LNCAP (cell line): ENCODE results near the gene FDXACB1.

ENCODE experiments used
- CTCF ChIP-seq: fragments of 450-650 bp; IDR thresholded peaks from 2 replicates; pipeline ENCODE4 v1.5.1; 2017; ENCODE audit warnings: mild to moderate bottlenecking

FDXACB1 gene

GRCh38 chr11:111846063-111846462 lies 32.9 kb downstream of the FDXACB1 start:
- no peak for TF ChIP-seq CTCF

- TF ChIP-seq CTCF = no peak
These were observed 33.5 kb downstream of the FDXACB1 start for GRCh38 chr11:111845276-111846028.

DNA sequence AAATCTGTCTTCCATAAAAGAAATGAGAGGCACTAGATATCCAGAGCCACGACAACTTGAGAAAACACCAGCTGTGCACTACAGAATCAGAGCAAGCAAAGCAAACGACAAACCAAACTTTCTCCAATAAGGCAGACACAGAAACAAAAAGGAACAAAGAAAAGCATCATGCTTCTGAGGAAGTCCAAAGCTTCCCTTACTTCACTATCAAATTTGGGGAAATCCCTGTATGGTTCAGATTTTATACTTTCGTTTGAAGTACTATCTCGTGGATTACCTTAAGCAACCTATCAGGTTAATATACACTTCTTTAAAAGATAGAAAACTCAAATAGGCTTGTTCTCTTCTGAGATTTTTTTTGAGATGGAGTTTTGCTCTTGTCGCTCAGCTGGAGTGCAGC lies 35.3 kb downstream of the FDXACB1 start:
- no peak for TF ChIP-seq CTCF

DNA sequence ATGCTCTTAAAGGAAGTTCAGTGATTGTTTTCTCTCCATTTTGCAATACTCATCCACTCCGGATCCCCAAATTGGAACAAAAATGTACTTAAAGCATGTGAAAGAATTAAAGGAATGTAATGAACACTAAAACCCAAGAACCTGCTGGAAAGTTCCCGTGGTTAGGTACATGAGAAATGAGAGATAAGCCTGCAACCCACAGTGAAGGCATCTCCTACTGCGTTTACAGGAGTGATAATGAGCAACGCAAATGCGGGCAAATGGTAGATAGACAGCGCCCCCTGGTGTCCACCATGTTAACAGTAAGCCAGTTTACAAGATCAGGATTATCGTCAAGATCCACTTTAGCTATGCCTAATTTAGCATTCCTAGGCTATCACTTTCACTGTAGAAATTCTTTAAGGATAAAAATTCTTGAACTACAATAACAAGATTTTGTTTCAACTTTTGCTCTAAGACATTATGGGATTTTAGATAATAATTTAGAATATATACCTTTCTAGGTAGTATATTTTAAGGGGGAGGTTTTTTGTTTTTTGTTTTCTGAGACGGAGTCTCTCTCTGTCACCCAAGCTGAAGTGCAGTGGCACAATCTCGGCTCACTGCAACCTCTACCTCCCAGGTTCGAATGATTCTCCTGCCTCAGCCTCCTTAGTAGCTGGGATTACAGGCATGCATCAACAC lies 37.5 kb downstream of the FDXACB1 start:
- TF ChIP-seq CTCF = peak; percentile 86

GRCh38 chr11:111840143-111840542 lies 38.8 kb downstream of the FDXACB1 start:
- TF ChIP-seq CTCF = no peak

DNA sequence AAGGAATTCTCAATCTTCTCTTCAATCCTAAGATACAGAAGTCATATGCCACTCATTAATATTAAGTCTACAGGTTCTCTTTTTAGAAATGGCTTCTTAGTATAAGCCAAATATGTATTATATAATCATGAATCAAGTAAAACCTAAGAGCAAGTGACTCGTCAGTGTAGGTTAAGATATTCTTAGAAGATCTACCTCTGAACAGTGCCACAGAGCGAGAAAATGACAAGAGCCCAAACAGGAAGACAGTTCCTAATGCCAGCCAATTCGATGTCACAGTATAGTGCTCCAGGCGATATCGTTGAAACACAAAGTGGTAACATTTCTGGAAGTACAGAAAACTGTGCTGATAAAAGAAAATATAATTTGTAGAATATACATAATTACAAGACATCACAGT lies 40.9 kb downstream of the FDXACB1 start:
- TF ChIP-seq CTCF = no peak

DNA sequence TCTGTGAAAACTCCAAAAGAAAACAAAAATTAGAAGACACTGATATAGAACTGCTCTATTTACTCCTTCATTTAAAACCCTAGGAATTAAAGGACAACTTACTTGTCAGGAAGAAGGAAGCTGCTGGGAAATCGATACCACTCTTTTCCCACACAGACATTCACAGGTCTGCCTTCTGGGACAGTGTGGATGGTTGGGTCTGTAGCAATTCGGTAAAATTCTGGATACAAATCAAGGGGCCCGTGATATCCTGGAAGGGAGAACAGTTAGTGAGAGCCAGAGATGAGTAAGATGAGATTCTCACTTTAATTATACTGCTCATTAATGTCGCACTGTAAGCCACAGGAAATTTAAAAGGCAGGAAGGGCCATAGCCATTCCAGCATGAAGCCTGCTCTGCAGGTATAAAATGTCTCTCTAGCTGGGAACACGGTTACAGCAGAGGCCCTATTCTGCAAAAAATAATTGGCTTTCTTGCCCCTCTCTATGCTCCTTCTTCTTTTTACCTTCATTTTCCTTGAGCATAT lies 41.5 kb downstream of the FDXACB1 start:
- TF ChIP-seq CTCF = no peak
